HG02798 (cell line): ENCODE measurements around the gene TBX15.
A peak's percentile ranks its signal among the peaks of the same experiment; 100 is the strongest.

Source experiments
- ATAC-seq: cut with Tn5 transposase; IDR thresholded peaks from one replicate; pipeline ENCODE4 v1.9.1; 2021; ENCODE audit warnings: mild to moderate bottlenecking; ENCODE audit not compliant: unreplicated experiment, poor library complexity

The TBX15 gene

DNA sequence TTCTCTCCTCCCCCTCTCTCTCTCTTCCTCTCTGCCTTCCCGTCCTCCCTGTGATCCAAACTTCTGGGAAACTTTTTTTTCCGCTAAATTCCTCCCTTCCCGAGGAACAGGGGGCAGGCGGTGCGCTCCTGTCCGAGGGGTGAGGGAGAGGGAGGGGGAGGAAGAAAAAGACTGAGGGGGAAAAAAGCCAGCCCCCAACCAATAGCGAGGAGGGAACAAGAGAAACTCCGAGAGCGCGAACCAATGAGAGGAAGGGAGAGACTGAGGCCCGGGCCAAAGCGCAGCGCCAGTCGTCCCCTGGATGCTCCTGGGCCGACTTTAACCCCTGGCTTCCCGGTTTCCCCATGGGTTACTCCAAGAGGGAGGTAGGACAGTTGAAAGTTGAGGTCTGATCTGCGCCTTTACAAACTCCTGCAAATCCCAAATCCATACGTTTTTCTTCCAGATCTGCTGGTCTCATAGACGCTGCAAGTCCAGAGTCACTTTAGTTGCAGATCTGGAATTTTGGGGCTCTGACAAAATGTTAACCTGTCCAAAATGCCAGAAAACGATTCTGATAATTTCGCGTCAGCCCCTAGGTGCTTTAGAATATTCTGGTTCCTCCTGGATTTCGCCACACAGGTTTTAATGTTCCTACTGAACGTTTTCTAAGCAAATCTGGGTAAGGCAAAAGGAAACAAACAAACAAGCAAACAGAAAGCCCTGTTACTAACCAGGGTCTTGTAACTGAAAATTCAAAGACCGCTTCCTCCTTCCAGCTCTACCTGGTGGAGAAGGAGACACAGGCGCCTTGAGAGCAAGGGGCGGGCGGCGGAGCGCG is at the start of gene TBX15:
TSS of gene TBX15 (minus strand) at position 158 of the 820 bp plus-strand sequence. CDS start 548 bp downstream, outside the sequence.
- no peak for ATAC-seq

DNA sequence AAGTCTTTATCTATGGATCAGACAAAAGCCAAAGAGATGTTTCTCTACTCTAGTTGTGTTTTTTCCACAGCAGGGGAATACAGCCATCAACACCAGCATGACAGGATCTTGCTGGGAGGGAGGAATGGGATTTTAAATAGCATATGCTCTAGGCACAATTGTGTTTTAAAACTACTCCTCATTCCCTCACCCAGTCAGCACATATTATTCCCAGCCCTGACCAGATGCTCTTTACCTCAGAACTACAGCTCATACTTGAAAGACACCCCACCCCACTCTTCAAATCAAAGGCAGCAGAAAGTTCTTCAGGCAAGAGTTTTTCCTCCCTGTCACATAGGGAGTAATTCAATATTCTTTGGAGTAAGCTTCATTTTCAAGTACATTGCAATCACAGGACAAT is 46.2 kb upstream of the TBX15 start:
- no peak for ATAC-seq

DNA sequence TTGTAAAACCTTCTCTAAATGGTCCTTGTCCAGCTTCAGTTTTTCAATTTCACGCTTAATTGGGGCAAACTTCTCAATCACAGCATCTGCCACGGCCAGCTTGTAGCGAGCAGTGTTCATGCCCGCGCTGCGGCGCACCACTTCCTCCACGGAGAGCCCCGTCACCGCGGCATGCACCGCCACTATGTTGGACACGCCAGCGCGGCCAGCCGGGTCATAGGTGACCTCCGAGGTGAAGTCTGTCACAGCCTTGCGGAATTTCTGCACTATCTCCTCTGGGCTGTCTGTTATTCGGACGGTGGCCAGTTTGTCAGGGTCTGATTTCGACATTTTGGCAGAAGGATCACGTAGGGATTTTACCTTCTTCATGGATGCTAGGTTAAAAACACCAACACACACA is 44.8 kb upstream of the TBX15 start:
- no peak for ATAC-seq

DNA sequence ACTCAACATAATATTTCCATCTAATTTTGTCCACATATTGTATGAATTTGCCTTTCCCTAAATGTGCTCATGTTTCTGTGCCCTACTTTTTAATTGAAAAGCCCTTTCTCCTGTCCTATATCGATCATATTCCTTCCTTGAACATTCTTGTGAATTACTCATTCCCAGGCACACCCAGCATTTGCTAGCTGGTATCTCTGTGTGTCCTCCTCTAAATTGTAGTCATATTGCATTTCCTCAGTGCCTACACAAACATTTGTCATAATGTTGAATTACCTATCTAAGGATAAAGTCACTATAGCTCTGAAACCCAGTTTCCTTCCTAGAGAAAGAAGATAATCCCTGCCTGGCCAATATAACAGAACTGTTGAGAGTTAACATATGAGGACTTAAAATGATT is 39.6 kb upstream of the TBX15 start:
- ATAC-seq = no peak

DNA sequence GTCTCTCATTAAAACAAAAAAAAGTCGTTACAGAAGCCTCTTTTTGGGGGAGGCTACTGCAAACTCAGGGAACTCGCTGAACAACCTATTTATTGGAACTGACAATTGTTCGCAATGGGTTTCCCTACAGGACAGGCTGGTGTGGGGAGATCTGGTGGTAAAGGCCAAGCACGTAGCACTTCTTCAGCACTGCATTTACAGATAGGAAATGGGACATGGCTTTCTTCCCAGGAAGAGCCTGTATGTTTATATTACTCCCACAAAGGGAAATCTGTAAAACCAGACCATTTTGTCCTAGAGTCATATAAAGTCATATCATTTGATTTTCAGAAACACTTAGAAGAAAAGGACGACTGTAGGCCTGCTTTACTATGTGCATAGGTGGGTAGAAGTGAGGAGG is 38.8 kb upstream of the TBX15 start:
- ATAC-seq = no peak

DNA sequence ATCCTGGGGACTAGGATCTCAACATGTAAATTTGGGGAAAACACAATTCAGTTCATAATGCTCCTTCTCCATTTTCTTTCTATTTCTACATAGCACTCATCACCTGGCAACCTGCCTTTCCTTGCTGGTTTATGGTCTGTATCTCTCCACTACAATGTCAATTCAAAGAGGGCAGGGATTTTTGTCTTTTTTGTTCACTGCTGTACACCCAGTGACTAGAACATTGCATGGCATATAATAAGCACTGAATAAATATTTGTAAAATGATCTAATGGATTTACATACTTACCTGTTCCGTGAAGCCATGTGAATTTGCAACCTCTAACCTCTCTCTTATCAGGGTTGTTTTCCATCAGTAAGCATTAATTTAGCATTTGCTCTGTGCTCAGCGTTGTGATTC is 27.4 kb upstream of the TBX15 start:
- ATAC-seq = no peak

DNA sequence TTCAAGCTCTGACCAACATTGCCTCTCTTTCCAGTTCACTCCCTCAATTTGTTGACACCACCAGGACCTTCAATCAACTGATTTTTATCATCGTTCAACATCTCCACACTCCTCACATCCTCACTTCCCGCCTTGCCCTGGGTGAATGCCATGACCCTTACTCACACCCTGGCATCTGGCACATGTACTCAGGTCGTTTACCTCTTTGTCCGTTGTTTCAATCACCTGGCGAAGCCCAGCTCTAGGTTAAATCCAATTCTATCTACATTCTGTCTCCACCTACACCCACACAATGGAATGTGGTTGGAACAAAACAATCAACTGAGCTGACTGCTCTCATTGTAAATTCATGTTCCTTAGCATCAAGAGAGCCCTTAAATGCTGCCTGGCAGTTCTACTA is 24.2 kb upstream of the TBX15 start:
- ATAC-seq = no peak

DNA sequence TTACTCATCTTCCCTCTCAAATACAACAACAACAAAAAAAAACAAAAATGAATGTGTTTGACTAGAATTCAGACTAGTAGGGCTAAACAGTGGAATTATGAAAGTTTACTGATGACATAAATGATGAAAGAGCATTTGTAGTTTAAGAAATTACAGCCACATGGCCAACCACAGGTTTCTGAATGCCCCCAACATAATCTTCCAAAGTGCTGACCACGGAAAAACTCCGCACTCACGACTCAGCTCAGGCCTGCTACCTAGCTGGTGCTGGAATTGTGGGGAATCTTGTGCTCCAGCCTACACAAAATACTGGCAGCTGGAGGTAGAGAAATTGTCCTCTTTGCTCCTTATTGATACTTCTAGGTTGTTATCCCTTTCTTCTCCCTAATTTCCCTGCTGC is 23.6 kb upstream of the TBX15 start:
- ATAC-seq = no peak

DNA sequence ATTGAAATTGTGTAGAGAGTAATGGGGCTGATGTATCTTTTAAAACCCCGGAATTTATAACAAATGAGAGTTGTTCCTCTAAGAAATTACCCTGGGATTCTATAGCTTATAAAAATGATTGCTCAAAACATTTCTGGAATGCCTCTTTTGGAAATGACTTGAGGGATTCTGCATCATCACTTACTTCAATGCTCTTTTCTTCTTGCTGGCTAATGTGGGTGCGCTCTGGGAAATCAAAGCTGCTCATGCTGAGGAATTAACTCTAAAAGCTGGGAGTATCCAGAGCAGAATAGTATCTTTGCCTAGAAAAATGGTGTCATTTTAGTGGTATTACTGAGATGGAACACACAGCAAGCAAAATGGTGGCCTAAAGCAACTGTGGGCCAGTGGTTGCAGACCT is 23.0 kb upstream of the TBX15 start:
- ATAC-seq = no peak

DNA sequence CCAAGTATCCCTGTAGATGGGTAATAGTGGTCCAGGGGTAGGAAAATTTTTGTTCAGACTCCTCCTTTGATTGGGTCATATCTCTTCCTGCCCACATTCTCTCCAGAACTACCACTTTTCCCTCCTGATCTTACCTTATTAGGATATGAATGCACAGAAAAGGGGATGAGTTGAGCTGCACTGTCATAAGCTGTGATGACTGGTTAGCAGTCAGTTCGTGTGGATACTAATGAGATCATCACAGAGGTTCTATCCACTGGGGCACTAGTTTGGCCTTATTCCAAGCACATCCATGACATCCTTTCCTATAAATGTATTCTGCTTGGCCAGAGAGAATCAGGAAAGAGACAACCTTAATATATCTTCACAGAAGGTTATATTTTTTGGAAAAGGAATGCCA is 22.1 kb upstream of the TBX15 start:
- ATAC-seq = no peak

DNA sequence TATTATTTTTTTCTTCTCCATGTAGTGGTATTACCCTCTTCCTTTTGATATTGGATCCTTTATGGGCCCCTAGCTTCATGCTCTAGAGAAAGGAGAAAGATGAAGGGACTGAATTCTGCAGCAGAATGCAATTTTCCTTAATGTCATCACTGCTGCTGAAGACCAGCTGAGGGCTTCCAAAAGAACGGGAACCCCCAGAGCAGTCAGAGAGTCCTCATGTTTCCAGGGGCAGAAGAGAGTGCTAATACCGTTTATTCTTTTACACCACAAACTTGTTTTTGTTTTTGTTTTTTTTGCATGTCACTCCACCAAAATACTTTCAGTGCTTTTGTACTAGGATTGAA is 21.1 kb upstream of the TBX15 start:
- no peak for ATAC-seq

DNA sequence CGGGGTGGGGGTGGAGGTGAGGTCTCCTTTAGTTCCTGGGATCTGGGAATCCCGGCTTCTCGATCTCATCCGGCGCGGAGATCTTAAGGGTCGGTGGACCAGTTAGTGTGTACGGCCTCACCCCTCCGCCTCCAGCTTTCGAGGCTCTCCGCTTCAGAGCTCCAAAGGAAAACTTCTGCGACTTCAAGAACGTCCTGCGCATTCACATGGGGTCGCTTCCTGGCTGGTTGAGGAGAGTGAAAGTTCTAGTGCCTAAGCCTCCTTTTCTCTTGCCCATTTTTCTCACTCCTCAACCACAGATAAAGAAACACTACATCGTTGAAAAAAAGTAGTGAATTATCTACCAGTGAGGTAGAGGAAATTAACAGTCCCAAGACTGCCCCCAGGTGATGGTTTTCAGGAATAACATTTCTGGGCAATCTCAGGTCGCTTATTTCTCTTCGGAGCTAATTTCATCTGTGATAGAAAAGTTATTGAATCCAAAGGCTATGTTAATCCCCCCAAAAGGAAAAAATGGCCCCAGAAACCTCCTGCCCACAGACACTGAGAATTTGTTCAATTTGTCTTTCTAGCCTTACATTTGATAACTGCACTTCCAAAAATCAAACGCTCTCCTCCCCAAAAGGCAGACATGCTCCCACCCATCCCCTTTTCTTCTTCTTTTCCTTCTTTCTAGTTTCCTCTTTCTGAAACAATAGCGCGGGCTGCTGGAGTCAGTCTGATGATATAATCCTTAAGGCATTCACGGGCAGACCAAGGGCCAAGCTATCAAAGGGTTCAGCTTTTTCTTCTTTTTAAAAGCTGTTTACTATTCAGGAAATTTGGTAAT is 20.6 kb upstream of the TBX15 start:
- peak; percentile 72 for ATAC-seq

DNA sequence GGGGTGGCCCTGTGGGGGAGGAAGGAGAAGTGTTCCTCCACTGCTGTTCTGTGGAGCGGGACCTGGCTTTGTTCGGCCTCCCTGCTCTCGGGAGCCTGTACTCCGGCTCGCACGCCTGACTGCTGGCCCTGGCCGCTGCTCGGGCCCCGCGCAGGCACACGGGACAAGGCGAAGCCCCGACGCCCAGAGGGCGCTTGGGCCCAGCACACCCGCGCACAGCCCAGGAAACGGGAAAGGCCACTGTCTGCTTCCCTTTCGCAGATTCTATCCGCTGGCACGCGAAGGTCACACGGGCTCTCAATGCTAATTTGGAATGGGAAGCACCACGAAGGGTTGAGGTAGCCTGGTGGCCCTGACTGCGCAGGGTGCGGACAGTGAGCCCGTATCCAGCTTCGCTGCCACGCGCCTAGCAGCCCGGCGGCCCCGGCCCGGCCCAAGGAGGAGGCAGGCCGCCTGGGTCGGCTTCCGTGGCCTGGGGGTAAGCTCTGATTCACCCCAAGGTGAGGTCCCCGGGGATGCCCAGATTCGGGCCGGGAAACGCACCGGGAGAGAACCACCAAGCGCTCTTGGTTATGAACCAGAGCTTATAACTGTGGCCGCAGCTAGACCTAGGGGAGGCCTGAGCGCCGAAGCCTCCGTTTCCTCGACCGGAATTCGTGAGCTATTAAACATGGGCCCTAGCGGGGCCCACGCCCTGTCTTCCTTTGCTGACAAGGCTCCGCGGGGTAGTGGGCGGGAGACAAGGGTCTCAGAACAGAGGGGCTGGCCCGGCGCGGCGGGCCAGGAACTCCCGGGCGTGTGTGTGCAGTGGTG is 19.7 kb upstream of the TBX15 start:
- no peak for ATAC-seq

DNA sequence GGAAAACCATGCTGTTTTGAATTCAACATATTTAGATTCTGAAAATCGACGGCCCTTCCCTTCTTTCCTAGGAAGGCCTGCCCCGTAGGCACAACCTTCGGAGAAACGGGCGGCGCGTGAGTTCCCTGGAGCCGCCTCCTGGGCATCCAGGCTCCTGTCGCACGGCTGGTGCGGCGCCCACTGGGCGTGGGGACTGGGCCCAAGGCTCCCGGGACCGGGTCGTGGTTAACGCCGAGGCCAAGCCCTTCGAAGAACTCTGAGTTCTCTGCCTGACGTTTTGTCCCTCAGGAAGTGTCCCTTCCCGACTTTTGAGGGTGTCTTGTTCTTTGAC is 19.2 kb upstream of the TBX15 start:
- no peak for ATAC-seq

DNA sequence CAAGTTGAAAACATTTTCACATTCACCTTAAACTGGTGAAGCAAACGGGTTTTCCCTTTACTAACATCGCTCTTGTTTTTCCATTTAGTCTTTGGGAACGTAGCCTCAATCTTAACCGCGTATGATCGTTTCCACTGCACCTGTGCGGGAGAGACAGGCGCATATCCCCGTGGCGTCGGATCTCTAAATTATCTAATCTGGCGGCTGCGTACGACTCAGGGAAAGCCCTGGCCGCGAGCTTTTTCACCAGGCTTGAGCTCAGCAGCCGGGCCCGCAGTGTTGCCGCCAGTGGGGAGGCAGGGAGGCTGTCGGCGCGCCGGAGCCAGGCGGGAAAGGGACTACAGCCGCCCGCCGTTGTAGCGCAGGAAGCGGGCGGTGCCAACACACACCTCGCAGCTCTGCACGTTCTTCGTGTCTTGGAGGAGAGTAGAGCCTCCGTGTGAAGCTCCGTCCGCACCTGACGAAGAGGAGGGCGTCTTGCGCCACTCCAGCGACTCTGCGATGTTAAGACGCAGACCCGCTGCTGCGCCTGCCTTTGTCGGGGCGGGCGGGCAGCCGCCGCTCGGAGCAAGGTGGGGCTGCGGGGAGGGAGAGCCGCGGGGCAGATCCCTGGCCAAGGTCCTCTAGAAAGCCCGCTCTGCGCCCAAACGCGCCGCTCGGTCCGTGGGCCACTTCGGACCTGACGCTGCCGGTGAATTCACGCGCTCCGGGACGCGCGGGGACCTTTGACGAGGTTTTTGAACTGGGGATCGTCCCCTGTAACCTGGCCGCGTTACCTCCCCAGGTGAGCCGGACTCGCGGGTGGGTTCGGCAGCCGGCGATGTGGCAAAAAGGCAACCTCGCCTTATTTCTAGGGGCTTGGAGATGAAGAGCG is 18.5 kb upstream of the TBX15 start:
- no peak for ATAC-seq

DNA sequence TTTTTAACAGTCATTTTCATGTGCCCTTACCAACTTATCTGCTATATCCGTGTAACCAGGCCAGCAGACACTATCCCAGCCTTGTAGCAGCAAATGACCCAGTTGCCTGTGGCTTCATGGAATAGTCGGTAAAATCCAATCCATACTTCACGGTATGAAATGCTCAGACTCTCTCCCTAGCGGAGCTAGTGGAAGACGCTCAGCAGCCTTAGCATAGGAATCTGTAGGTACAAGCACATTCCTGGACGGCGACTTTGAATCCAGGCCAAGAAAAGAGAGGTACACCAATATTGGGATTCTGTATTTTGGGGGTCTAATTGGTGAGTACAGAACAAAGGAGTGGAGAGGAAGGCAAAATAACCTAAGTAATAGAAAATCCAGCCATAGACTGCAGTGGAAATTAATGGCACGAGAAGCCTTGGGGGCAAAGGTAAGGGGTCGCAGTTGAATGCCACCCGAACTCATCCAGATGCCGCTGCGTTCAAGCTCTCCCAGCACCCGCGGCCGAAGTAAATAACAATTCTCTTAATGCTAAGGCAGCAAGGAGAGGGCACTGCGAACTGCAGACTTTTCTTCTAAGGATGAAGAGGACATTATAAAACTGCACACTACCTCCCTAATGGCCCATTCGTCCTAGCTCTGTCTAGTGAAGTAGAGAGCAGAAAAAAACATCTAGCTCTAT is 17.7 kb upstream of the TBX15 start:
- no peak for ATAC-seq

DNA sequence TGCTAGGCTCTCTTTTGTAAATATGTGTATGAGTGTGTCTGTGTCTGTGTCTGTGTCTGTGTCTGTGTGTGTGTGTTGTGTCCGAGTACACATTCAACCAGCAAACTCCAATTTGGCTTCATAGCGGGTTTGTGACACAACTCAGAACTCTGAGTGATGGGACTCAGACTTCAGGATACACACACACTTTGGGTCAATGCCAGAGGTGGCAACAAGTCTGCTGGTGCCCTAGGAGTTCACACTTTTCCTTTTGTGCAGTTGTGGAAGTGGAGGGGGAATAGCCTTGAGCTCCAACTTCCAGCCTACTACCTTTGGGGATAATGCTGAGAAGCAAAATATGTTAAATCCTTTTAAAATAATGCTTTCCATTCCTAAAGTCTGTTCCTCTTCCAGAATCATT is 16.6 kb upstream of the TBX15 start:
- no peak for ATAC-seq

DNA sequence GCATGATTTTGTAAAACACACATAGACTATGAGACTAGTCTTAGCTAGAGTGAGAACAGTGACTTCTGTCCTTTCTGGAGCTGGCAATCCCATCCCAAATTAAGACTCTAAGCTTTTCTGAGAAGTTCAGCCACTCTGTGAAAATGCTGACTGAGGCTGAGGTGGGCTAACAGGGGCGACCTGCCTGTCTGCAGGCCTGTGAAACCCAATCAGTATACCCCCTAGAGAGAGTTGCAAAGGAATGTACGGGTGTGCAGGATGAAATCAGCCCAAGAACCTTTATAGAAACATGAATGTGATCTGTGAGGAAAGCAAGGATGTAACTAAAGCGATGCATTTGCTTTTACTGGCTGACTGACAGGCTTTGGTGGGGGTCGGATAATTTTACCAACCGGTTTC is 16.0 kb upstream of the TBX15 start:
- no peak for ATAC-seq

DNA sequence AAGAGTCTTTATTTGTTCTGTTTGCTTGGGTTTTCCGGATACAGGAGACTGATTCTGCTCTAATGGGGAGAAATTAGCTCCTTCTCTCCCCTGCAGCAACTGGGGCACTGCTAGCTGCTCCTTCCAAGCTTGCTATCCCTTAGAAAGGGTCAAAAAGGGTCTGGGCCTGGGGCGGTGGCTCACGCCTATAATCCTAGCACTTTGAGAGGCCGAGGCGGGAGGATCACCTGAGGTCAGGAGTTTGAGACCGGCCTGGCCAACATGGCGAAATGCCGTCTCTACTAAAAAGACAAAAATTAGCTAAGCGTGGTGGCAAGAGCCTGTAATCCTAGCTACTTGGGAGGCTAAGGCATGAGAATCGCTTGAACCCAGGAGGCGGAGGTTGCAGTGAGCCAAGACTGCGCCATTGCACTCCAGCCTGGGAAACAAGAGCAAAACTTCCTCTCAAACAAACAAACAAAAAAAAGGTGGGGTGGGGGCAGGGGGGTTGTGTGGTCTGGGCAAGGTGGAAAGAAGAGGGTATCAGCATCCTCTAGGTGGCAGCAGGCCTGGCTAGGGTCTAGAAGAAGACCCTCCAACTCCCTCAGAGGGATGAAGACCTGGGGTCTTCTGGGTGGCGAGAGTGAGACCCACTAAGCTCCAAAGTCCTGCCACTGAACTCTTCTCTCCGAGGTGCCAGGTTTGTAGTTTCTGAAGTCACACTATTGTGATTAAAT is 15.4 kb upstream of the TBX15 start:
- no peak for ATAC-seq
